A673 (cell line): ENCODE data around the gene CSTF1. TPM values are rescaled to one million over a fixed set of nuclear protein-coding genes. Genes with fewer than 3 reads are reported as not detected.

ENCODE experiments used
- BruUV-seq: library from RNA; stranded (reverse); fragments of 400-500 nt; replicated peaks from 2 replicates; lab custom pipeline; 2021; lab: Mats Ljungman, UMichigan
- CTCF ChIA-PET: fragments of 300-600 bp; sonication (Branson Sonifier 250); formaldehyde crosslinking; loops from one replicate; lab custom pipeline; 2022; ENCODE audit warnings: antibody characterized with exemption; lab: Charles Lee
- POLR2A ChIA-PET: fragments of 300-600 bp; sonication (Branson Sonifier 250); formaldehyde crosslinking; loops from one replicate; lab custom pipeline; 2022; ENCODE audit warnings: antibody characterized with exemption; ENCODE audit not compliant: low non-redundant PET; lab: Charles Lee
- DNase-seq: peaks from one replicate; pipeline ENCODE4 v3.0.0-alpha.2; 2015; ENCODE audit warnings: low spot score
- H3K27ac ChIP-seq: fragments of 200-600 bp; sonication (generic); 2 replicates; pipeline ENCODE4 v1.5.1; 2016; ENCODE audit warnings: mixed run types, low read depth, mild to moderate bottlenecking, mixed read lengths, antibody characterized with exemption, low read length; ENCODE audit not compliant: poor library complexity, severe bottlenecking
- H3K27me3 ChIP-seq: fragments of 200-600 bp; sonication (generic); replicated peaks from 2 replicates; pipeline ENCODE4 v1.6.1; 2017; ENCODE audit warnings: mixed run types, low read depth, mild to moderate bottlenecking, mixed read lengths, antibody characterized with exemption, low read length; ENCODE audit not compliant: insufficient read depth, poor library complexity
- H3K36me3 ChIP-seq: fragments of 200-600 bp; sonication (generic); 2 replicates; pipeline ENCODE4 v1.6.1; 2016; ENCODE audit warnings: mixed run types, mild to moderate bottlenecking, mixed read lengths, antibody characterized with exemption, low read length; ENCODE audit not compliant: insufficient read depth, poor library complexity, severe bottlenecking
- H3K4me1 ChIP-seq: fragments of 200-600 bp; sonication (generic); 2 replicates; pipeline ENCODE4 v1.6.1; 2017; ENCODE audit warnings: mixed run types, mild to moderate bottlenecking, mixed read lengths, antibody characterized with exemption, low read length; ENCODE audit not compliant: insufficient read depth, poor library complexity, severe bottlenecking
- H3K4me3 ChIP-seq: fragments of 200-600 bp; sonication (generic); 2 replicates; pipeline ENCODE4 v1.5.1; 2016; ENCODE audit warnings: low read depth, mixed run types, mild to moderate bottlenecking, mixed read lengths, low read length; ENCODE audit not compliant: poor library complexity, severe bottlenecking
- H3K9me3 ChIP-seq: fragments of 200-600 bp; sonication (generic); 2 replicates; pipeline ENCODE4 v1.6.1; 2016; ENCODE audit warnings: mixed run types, low read depth, mild to moderate bottlenecking, mixed read lengths, antibody characterized with exemption, low read length; ENCODE audit not compliant: poor library complexity, severe bottlenecking
- CTCF ChIP-seq: fragments of 300-800, 200-600 bp; sonication (generic); conservative IDR thresholded peaks from 2 replicates; pipeline ENCODE4 v1.5.1; 2017; ENCODE audit warnings: low read depth, mild to moderate bottlenecking, antibody characterized with exemption, low read length, moderate library complexity, mixed read lengths
- EZH2 ChIP-seq: fragments of 200-600 bp; sonication (generic); IDR thresholded peaks from 2 replicates; pipeline ENCODE4 v1.6.1; 2017; ENCODE audit warnings: borderline replicate concordance, low read depth, mild to moderate bottlenecking, mixed read lengths, antibody characterized with exemption, low read length; ENCODE audit not compliant: poor library complexity, severe bottlenecking
- intact Hi-C: fragments of 100-400 bp; cut with micrococcal nuclease; formaldehyde crosslinking; loops from one replicate; pipeline ENCODE4 v1.10.0; 2022; ENCODE audit not compliant: unreplicated experiment
- total RNA-seq: library from RNA; stranded (reverse); gene quantifications from 2 replicates; pipeline ENCODE4 v1.2.3, GENCODE V29; 2021

Gene CSTF1
- total RNA-seq, 1 experiment from 2014 or later, result 58.2 TPM

GRCh38 chr20:56453352-56453751 is 60.9 kb downstream of the CSTF1 start:
- Histone ChIP-seq H3K4me1 (no peaks in the 10 kb centered on the region), H3K27me3 (no peaks in the 10 kb centered on the region), H3K9me3 (no peaks in the 10 kb centered on the region), H3K27ac (no peak overlapping the region), H3K36me3 (no peaks in the 10 kb centered on the region), H3K4me3 (no peak overlapping the region)
- intact Hi-C loops, result no loop called here
- TF ChIP-seq CTCF (no peak), EZH2 (no peak)
- no TSS peak for BruUV-seq
- CTCF ChIA-PET, result no interaction called here
- DNase-seq, result no peak
- POLR2A ChIA-PET, result no interaction called here

- H3K27ac ChIP-seq, result no peak overlapping the region
- no peak for DNase-seq
- TF ChIP-seq EZH2, result no peak
- TF ChIP-seq CTCF, result no peak
- no peaks in the 10 kb centered on the region for H3K9me3 ChIP-seq
- no peaks in the 10 kb centered on the region for H3K4me1 ChIP-seq
- no peak overlapping the region for H3K4me3 ChIP-seq
- ChIA-PET POLR2A (no interaction called here), CTCF (no interaction called here)
- H3K27me3 ChIP-seq, result no peaks in the 10 kb centered on the region
- intact Hi-C loops, result no loop called here
- BruUV-seq, result no TSS peak
- H3K36me3 ChIP-seq, result no peaks in the 10 kb centered on the region
These were observed 62.3 kb downstream of the CSTF1 start for GRCh38 chr20:56454754-56455153.

Other genes starting within 250 kb of the CSTF1 start
- gene MC3R, start 143.9 kb upstream of the CSTF1 start, total RNA-seq, result not detected in 2 replicates
- gene FAM210B, start 33.7 kb upstream of the CSTF1 start, total RNA-seq, result 5.5 and 8.1 TPM in 2 replicates
- gene AURKA, start 430 bp upstream of the CSTF1 start, total RNA-seq, result 105 and 112 TPM in 2 replicates
- gene CASS4, start 19.6 kb downstream of the CSTF1 start, total RNA-seq, result 0.11 and 0.28 TPM in 2 replicates
- 86.7 and 99.1 TPM in 2 replicates for gene RTF2, start 76.0 kb downstream of the CSTF1 start, total RNA-seq
- gene FAM209A, start 132.1 kb downstream of the CSTF1 start, total RNA-seq, result 0.32 and 0.46 TPM in 2 replicates
- 0.45 and 0.81 TPM in 2 replicates for gene FAM209B, start 140.6 kb downstream of the CSTF1 start, total RNA-seq
- gene TFAP2C, start 236.7 kb downstream of the CSTF1 start, total RNA-seq, result 0.11 TPM in 2 replicates